OCI-LY1 (cell line): ENCODE data around the gene KIF21A.

ENCODE experiments used
- CTCF ChIP-seq: fragments of 200-600 bp; sonication (generic), shearing (Covaris generic); IDR thresholded peaks from 2 replicates; pipeline ENCODE4 v1.5.1; 2017; ENCODE audit warnings: mild to moderate bottlenecking, antibody characterized with exemption, low read length, moderate library complexity, mixed read lengths
- EZH2 ChIP-seq: fragments of 200-600 bp; sonication (generic), shearing (Covaris generic); IDR thresholded peaks from 2 replicates; pipeline ENCODE4 v1.8.0; 2017; ENCODE audit warnings: borderline replicate concordance, mixed run types, mild to moderate bottlenecking, antibody characterized with exemption, low read length, moderate library complexity, mixed read lengths

- TF ChIP-seq CTCF (no peak), EZH2 (no peak)
These were observed 41.5 kb downstream of the KIF21A start for GRCh38 chr12:39401459-39401858.
